HG03135 (cell line): ENCODE results near the gene ASTN2.

Experiments
- ATAC-seq: cut with Tn5 transposase; IDR thresholded peaks from one replicate; pipeline ENCODE4 v1.9.1; 2021; ENCODE audit warnings: mild to moderate bottlenecking, moderate library complexity; ENCODE audit not compliant: unreplicated experiment

Gene ASTN2

DNA sequence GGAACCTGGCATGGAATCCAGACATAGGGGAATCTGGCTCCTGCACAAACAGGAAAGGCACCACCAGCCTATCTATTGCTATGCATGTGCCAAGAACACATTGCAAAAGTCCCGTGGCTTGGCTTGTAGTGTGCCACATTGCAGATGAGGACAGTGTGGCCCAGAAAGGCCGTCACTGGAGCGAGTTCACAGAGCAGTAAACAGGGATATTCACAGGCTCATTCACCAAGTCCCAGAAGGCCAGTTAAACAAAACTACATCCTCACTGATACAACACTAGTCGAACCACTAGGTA lies 767.4 kb downstream of the ASTN2 start:
- ATAC-seq = no peak

DNA sequence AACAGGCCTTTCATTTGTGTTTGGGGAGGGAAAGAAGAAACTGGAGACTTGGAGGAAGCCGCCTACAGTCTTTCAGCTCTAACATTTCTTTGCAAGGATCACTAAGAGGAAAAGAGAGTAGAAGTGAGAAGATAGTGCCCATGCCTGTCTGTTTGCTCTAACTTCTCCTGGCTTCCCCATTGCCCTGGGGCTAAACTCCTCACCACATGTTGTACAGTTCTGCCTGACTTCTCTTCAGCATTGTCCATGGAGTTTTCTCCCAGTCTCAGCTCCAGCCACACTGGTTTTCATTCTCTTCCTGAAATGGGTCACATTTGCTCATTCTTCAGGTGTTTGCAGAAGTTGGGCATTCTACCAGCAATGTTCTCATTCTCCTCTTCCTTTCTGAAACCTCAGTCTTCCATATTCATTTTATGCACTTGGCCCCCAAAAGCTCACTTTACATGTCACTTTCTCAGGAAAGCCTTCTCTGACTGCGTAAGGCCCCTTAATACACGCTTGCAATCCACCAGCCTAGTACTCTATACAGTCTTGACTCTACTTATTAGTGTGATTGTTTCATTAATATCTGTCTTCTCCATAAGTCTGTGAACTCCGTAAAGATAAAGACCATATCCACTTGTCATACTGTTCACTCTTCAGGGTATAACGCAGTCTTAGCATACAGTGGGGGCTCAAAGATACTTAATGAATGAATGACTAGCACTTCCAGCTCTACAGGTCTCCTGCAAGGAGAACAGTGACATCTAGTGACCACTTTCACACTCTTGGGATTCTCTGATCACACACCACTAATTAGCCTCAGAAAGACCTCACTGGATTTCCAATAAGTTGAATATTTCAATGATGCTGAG lies 768.0 kb downstream of the ASTN2 start:
- ATAC-seq = no peak

DNA sequence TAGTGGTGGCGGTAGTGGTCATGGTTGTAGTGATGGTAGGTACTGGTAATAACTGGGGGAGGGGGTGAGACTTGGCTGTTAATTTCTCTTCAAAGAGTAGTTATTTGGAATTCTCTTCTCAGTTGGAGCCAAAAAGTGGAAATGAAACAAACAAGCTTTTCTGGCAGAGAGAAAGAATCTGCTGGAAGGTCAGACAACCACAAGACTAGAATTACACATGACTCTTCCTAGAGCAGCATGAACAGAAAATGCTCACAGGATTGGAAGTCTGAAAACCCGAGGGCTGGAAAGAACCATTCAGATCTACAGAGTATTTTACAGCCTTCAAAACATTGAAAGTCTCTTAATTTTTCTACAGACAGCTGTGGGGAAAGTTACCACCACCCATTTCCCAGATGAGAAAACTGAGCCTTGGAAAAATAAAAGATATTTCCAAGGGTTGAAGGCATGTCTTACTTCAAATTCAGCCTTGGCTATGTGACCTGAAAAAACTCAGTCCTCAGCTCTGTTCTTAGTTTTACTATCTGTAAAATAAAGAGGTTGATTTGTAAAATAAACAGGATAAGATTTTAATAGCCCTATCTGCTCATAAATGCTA lies 770.7 kb downstream of the ASTN2 start:
- ATAC-seq = no peak

DNA sequence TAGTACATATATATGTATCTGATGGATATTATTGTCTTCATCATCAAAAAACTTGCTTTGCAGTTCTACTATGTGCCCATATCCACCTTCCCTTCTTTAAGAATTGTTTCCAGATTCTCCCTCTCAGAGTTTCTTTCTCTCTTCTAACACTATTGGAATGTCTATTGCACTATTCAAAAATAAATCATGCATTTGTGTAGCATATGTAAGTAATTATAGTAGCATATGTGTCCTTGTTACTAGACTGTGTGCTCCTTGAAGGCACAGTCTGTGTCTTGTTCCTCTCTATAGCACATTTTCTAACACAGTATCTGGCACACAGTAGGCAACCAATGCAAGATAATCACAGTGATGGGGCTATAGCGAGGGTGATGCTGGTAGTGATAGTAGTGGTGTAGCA lies 771.2 kb downstream of the ASTN2 start:
- ATAC-seq = no peak

DNA sequence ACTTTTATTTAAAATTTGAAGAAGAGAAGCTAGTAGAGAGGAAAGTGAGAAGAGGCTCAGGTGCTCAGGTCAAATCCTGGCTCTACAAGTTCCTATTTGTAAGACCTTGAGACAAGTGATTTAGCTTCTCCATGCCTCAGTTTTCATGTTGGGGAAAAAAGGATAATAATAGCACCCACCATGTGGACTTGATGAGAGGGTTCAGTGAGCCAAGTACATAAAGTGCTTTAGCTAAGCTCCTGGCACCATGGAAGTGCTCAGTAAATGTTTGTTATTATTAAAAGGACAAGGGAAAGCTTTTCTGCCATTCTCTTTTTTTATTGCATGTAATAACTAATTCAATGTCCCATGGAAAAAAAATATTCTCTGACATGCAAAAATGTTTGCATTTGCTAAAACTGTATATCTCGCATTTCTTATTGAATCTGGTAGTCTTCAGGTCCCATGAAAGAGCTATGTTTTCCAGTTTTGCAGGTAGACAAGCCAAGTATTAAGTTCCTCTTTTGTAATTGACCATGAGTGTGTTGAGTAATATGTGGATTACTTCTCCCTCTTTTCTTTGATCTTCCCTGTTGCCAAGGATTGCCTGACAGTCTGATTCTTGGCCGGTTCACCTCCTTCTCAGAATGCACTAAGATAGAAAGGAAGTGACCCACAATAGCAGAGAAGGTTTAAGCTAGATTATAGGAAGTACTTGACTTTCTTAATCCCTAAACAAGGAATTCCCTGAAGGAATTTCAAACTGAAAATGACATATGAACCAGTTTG lies 773.4 kb downstream of the ASTN2 start:
- ATAC-seq = no peak

DNA sequence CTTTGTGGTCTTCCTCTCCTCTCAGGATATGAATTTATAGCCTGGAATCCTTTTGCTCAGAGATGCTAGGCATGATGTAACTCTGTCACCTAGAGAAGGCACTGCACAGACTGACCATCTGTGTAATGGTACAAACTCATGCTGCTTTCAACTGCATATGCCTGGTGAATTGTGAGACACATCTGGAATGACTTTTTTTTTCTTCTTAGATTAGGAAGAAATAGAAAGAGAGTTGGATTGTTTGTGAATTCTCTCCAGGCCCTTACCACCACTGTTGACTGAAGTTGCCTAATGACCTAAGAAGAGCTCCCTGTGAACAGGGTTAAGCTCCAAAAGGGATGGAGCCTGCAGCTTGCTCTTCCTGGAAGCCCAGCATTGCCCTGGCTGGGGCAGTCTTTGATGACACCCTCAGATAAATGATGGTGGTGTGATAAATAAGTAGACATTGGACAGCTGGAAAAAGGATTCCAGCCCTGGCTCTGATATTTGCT lies 775.6 kb downstream of the ASTN2 start:
- no peak for ATAC-seq

DNA sequence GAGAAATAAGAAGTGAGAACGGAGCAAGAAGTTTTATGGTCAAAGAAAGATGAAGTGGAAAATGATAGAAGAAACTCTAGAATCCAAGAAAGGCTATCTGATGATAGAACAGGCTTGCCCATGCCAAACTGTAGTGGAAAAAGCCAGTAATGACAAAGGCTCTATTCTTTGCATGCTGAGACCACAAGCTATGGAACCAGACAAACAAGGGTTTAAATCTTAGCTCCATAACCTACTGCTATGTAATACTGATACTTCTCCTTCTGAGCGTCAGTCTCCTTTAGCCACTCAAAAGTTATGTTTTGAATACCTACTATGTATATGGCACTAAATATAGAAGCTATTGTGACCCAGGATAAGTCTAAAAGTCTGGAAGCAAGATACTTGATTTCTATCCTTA lies 778.9 kb downstream of the ASTN2 start:
- ATAC-seq = no peak

DNA sequence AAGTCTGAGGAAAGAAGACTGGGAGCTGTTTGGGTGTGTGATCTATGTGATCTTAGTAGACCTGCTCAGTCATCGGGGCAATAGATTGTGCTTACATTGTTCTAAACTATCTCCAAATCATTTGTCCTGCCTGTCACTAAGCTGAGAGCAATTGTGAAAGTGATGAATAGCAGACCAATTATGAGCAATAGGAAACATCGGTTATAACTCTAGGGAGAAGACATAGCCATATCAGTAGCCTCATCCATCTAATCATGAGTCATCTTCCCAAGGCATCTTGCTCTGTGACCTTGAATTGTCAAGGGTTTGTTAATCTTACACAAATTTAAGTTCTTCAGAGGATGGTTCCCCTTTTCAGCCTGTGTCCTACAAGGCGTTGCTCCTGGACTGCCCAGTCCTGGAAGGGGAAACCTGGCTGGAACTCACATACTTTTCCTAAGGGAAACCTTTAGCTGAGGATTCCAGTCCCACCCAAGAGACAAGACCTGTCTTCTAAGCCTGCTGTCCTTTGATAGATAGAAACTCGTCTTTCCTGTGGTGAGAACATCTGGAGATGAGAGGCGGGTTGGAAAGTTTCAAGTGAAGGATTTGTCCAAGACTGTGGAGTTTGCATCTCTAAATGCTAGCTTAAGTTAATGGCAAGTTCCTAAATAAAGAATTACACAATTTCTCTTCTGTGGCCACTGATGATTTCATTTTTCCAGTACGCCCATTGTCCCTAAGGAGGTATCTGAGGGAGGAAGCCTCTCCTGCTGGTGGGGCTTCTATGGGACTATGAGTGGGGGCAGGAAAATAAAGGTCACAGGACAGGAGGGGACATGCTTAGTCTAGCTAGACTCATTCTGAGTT lies 781.6 kb downstream of the ASTN2 start:
- no peak for ATAC-seq

DNA sequence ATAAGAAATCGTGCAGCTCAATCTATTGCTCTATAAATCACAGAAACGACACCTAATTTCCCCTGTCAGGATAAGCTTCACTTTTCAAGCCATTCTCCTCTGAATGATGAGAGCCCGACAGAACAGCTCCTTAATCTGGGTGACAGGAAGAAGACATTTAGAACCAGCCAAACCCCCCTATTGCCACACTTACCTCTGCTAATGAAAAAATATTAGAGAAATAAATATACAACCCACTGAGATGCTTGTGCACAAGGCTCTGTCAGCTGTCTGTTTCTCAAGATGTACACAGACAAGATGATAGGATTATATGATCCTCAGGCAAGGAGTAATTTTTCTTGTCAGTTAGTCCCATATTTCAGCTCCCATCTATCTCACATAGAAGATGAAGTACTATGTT lies 785.2 kb downstream of the ASTN2 start:
- no peak for ATAC-seq

DNA sequence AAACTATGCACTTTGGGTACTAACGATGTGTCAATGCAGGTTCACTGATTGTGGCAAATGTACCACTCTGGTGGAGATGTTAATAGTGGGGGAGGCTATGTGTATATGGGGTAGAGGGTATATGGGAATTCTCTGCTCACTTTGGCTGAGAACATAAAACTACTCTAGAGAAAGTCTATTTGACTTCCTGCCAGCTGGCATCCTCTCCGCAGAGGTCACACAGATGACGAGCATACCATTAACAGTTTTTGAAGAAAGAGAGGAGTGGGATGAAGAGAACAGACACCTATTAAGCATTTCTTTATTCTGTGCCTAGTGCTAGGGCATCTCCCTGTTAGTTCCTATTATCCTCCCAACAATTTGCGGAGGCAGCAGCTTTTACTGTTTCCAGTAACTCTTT lies 786.1 kb downstream of the ASTN2 start:
- no peak for ATAC-seq

DNA sequence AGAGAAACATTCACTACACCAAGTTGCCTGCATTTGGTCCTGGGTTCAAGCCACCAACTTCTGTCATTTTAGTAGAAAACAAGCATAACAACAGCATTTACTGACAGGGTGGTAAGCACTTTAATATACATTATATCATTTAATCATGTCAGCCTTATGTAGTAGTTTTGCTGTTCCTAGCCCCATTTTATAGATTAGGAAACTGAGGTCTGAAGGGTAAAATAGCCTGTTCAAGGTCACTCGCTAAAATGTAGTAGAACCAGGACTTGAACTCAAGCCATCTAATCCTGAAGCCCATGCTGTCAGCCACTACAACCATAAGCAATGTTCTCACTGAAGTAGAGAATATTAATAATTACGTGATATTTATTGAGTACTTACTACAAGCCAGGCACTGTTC lies 787.4 kb downstream of the ASTN2 start:
- no peak for ATAC-seq

DNA sequence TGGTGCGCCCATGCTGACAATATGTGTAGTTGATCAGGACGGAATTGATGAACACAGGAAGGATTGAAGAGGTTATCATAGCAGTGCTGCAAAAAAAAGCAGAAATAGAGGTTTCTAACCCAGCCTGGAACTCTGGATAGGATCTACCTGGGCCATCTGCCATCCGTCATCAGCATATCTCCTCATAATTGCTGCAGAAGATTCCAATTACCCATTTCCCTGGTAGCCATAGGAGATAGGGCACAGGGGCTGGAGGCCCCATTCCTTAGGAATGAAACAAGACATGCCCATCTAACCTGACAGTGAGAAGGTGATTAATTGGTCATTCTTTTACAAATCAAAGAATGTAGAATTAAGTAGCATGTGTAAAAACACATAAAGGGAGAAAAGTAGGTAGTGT lies 788.1 kb downstream of the ASTN2 start:
- ATAC-seq = no peak

DNA sequence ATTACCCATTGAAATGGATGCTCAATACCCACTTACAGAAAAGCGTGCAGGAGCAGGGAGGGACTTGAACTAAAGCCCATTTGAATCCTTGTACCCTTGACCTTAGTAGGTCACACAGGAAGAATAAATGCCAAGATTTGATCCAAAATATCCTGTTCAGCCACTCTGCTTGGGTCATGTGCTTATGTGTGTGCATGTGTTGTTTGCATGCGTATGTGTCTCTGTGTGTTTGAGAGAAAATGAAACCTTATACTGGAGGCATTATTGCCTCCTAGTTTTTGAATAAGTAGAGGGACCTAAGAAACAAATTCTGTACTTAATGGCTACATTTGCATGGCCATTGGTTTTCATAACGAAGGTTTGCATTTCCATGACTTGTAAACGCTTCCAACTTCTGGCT lies 791.1 kb downstream of the ASTN2 start:
- no peak for ATAC-seq

DNA sequence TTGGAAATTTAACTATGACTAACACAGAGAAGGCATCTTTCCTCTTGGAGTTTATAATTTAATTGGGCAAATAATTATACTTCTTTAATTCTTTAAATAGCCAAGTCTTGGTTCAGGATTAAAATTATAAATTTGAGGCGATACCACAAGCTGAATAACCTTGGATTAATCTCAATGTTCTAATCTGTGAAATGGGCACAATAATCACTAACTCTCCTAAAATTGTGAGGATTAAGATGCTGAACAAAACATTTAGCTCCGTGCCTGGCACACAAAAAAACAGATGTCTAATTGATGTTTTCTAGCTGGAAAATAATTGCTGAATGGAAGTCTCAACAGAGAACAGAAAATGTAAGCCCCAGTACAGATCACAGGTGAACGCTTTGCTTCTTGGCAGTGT lies 797.5 kb downstream of the ASTN2 start:
- ATAC-seq = no peak

DNA sequence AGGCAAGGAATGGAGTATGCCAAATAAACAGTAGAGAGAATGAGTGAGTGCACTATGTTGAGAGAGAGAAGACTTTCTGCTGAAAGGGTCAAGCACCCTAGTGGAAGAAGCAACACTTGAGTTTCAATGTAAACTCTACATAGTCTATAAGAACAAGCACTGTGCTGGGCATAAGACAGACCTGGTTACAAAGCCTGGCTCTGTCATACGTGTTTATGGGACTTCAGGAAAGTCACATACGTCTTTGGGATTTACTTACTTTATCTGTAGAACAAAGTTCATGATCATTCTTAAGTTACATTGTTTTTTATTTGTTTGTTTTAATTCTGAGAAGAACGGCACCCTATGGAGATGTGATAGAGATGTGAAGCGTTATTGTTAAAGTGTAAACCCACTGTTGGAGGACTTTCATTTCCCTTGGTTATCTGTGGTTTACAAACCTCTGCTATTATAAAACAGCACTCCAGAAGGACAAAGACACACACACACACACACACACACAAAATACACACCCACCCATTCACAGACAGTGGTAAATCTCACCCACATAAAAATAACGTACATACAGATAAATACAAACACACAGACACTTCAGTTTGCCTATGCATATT lies 798.4 kb downstream of the ASTN2 start:
- ATAC-seq = no peak

DNA sequence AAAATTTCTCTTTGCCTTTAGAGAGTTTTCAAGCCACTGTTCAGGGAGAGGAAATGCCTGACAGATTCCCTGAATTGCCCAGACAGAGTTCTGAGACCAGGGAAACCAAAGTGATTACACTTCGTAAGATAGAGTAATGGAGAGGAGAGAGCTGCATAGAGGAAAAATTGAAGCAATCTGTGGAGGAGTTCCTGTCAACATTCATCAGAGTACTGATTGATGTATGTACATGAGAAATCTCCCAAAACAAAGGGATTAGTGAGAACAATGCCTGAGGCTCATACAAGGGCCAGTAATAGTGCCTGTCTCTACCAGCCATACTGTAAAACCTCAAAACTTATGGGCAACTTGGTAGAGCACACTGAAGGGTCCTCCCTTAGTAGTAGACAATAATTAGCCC lies 806.8 kb downstream of the ASTN2 start:
- no peak for ATAC-seq

DNA sequence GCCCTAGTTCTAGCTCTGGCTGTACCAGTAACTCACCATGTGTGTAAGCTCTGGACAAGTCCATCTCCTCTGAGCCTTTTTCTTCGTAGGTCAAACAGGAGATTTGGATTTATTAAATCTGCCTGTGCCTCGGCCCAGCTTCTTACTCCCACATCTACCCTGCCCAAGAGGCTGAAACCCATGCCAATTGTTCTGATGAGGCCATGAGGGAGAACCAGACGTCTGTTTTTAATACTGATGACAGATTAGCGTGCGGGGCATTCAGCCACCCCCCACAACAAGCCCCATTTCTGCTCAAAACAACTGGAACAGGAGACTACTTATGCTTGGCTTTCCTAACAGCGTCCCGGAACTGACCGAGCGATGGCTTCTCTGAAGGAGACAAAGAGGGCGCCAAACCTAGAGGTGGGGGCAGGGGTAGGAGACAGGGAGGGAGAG lies 808.9 kb downstream of the ASTN2 start:
- ATAC-seq = no peak

DNA sequence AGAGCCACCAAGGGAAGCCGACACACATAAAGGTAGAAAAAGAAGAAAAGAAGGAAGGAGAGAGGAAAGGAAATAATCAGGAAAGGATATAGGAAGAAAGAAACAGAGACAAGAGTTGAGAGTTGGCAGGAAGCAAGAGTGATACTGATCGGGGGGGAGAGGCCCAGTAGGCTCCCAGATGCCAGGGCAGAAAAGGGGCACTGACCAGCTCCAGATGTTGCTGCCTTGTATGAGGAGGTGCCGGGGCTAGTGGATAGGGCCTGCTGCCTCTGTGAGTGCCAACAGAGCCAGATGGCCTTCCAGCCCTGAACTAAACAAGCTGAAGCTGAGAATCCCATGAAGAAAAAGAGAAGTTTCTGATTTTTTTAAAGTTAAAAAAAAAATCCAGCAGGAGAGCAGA lies 809.8 kb downstream of the ASTN2 start:
- no peak for ATAC-seq

DNA sequence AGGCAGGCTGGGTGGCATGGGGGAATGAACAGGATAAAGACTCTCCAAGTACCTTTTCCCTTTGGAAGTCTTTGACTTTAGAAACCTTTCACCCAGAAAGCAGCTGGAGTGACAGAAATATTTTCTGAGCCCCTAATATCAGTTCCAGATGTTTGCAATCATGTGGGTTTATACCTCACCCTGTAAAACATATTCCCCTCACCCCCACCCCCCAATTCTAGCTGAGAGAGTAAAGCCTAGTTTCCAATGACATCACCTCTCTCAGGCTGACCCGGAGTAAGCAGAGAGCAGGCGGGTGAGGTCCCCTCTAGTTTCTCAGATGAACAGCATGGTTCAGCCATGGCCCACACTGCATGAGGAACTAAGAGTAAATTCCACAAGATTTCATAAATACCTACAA lies 810.6 kb downstream of the ASTN2 start:
- ATAC-seq = no peak

DNA sequence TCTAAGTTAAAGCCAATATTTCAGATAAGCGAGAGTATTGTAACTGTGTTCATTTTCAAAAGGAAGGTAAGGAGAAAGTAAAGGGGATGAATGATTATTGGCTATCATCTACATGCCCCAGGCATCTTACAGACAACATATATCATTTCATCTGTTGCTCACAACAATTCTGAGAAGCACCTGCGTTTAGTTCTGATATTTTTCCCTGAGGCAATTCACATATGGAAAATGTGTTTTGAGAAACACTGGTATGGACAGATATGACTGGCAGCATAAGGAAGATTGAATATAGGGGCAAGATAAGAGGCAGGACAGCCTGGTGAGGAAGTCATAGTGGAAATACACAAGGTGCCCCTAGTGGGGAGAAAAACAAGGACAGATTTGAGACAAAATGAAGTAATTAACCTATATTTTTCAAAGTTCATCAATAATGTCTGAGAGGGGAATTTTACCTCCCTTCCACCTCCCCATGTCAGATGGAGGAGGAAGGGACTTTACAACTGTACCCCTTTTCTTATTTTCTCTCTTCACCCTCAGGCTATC lies 815.4 kb downstream of the ASTN2 start:
- no peak for ATAC-seq
